HepG2 (cell line): ENCODE results near the gene TPPP2. TPM values are rescaled to one million over a fixed set of nuclear protein-coding genes. Genes with fewer than 3 reads are reported as not detected.

Source experiments
- AGO2 ChIP-seq: fragments of 200-400 bp; formaldehyde crosslinking; optimal IDR thresholded peaks from 2 replicates; pipeline ENCODE3; 2017; ENCODE audit warnings: mild to moderate bottlenecking, low read depth, low read length, moderate library complexity
- ARNTL ChIP-seq: sonication (generic); formaldehyde crosslinking; IDR thresholded peaks from 2 replicates; pipeline ENCODE4 v1.4.0; 2020; ENCODE audit warnings: mild to moderate bottlenecking, missing genetic modification reagents
- ASH2L ChIP-seq: fragments of 300-600, 200-600 bp; sonication (generic); IDR thresholded peaks from 2 replicates; pipeline ENCODE4 v1.7.0; 2017; ENCODE audit warnings: low read depth, mild to moderate bottlenecking, moderate library complexity, mixed read lengths, low read length; ENCODE audit not compliant: insufficient read length
- BRD4 ChIP-seq: sonication (generic); formaldehyde crosslinking; IDR thresholded peaks from 2 replicates; pipeline ENCODE4 v1.4.0; 2020; ENCODE audit warnings: missing genetic modification reagents
- CC2D1A ChIP-seq: sonication (generic); formaldehyde crosslinking; IDR thresholded peaks from 2 replicates; pipeline ENCODE4 v1.8.1; 2023; ENCODE audit warnings: mild to moderate bottlenecking, missing genetic modification reagents
- EZH2 ChIP-seq: conservative IDR thresholded peaks from 2 replicates; pipeline ENCODE4 v1.6.1; 2012; ENCODE audit warnings: mild to moderate bottlenecking, low read depth, low read length, moderate library complexity
- GMEB2 ChIP-seq: IDR thresholded peaks from 2 replicates; pipeline ENCODE4 v1.6.1; 2016; ENCODE audit warnings: missing biosample characterization, missing genetic modification reagents, low read depth
- HNF1A ChIP-seq, 2 experiments: sonication (generic) in 1 of 2; formaldehyde crosslinking in 1 of 2; IDR thresholded peaks; 2 replicates each; pipeline versions ENCODE4 v1.4.0 to v1.6.1; 2016 to 2020; ENCODE audit warnings: borderline replicate concordance in 1 of 2, low read depth in 1 of 2, mild to moderate bottlenecking in 1 of 2, missing genetic modification reagents in 1 of 2
- KDM5B ChIP-seq: sonication (generic); formaldehyde crosslinking; IDR thresholded peaks from 2 replicates; pipeline ENCODE4 v1.4.0; 2020; ENCODE audit warnings: missing genetic modification reagents, mild to moderate bottlenecking, borderline replicate concordance
- MBD4 ChIP-seq: IDR thresholded peaks from 2 replicates; pipeline ENCODE4 v1.6.1; 2012; ENCODE audit warnings: low read length, inconsistent platforms, borderline replicate concordance
- MEIS1 ChIP-seq: sonication (generic); formaldehyde crosslinking; IDR thresholded peaks from 2 replicates; pipeline ENCODE4 v1.9.0; 2021; ENCODE audit warnings: mild to moderate bottlenecking, missing genetic modification reagents, moderate library complexity, borderline replicate concordance
- MIER2 ChIP-seq: IDR thresholded peaks from 2 replicates; pipeline ENCODE4 v1.6.1; 2016; ENCODE audit warnings: missing biosample characterization, missing genetic modification reagents
- NR1H2 ChIP-seq: sonication (generic); formaldehyde crosslinking; IDR thresholded peaks from 2 replicates; pipeline ENCODE4 v1.8.1; 2022; ENCODE audit warnings: low read depth, missing genetic modification reagents, borderline replicate concordance
- PAF1 ChIP-seq: IDR thresholded peaks from 2 replicates; pipeline ENCODE4 v1.6.1; 2016; ENCODE audit warnings: missing genetic modification reagents, missing compliant biosample characterization
- PHB2 ChIP-seq: fragments of 450-650 bp; IDR thresholded peaks from 2 replicates; pipeline ENCODE4 v1.6.1; 2018; ENCODE audit not compliant: partially characterized antibody
- PTBP1 ChIP-seq: fragments of 200-400 bp; formaldehyde crosslinking; IDR thresholded peaks from 2 replicates; pipeline ENCODE4 v1.6.1; 2018; ENCODE audit warnings: low read length, low read depth; ENCODE audit not compliant: poor library complexity, severe bottlenecking
- SAP130 ChIP-seq: IDR thresholded peaks from 2 replicates; pipeline ENCODE4 v1.6.1; 2016; ENCODE audit warnings: low read depth
- TERF1 ChIP-seq: sonication (generic); formaldehyde crosslinking; IDR thresholded peaks from 2 replicates; pipeline ENCODE4 v1.8.0; 2022; ENCODE audit warnings: mild to moderate bottlenecking, missing genetic modification reagents, moderate library complexity
- ZNF12 ChIP-seq: sonication (generic); formaldehyde crosslinking; IDR thresholded peaks from 2 replicates; pipeline ENCODE4 v1.5.0; 2020; ENCODE audit warnings: missing genetic modification reagents
- ZNF251 ChIP-seq: sonication (generic); formaldehyde crosslinking; IDR thresholded peaks from 2 replicates; pipeline ENCODE4 v1.9.0; 2021; ENCODE audit warnings: mild to moderate bottlenecking, missing genetic modification reagents
- ZNF670 ChIP-seq: sonication (generic); formaldehyde crosslinking; IDR thresholded peaks from 2 replicates; pipeline ENCODE4 v1.8.0; 2022; ENCODE audit warnings: mild to moderate bottlenecking, missing genetic modification reagents, borderline replicate concordance
- ZNF75D ChIP-seq: sonication (generic); formaldehyde crosslinking; IDR thresholded peaks from 2 replicates; pipeline ENCODE4 v1.8.1; 2023; ENCODE audit warnings: missing genetic modification reagents, mild to moderate bottlenecking, borderline replicate concordance
- ZNF768 ChIP-seq: sonication (generic); formaldehyde crosslinking; IDR thresholded peaks from 2 replicates; pipeline ENCODE4 v1.4.0; 2020; ENCODE audit warnings: missing genetic modification reagents
- polyA plus RNA-seq, 8 experiments: library from polyadenylated mRNA; depleted of rRNA in 3 of 8; stranded (reverse) in 7 of 8; unstranded in 1 of 8; fragments of >200 nt; fragmentation: Illumina TruSeq in 4 of 8; extraction: Trizol in 4 of 8; gene quantifications; 2 replicates each; pipeline versions ENCODE4 v1.2.1 to v1.2.3, GENCODE V29; 2011 to 2016; ENCODE audit warnings: low read depth in 4 of 8, missing spikeins in 1 of 8, mixed read lengths in 1 of 8; ENCODE audit not compliant: insufficient read depth in 1 of 8
- total RNA-seq, 5 experiments: library from RNA; depleted of rRNA; stranded (reverse); fragments of >200 nt; fragmentation: Illumina TruSeq; extraction: Trizol; gene quantifications; 2 replicates each; pipeline ENCODE4 v1.2.3, GENCODE V29; 2016; ENCODE audit warnings: low read depth in 1 of 5

TPPP2 gene
- total and polyA plus RNA-seq, 2 of the 13 experiments (the other 11 are each of a cell fraction or from before 2014, with no cell fraction given), result 0.58 to 4.2 TPM

GRCh38 chr14:21068521-21069387, 38.7 kb downstream of the TPPP2 start (continued):
- TF ChIP-seq TERF1 (CRISPR knock-in tag) (no peak), KDM5B (CRISPR knock-in tag) (peak; percentile 28), MEIS1 (no peak), SAP130 (CRISPR knock-in tag) (peak; percentile 50), ZNF75D (CRISPR knock-in tag) (no peak), AGO2 (peak; percentile 24), BRD4 (no peak), ASH2L (peak; percentile 59), HNF1A (IDR thresholded peaks at IDR 0.05; ENCODE audit: low read depth) (no peak), HNF1A (CRISPR knock-in tag; IDR thresholded peaks at IDR 0.05; ENCODE audit: borderline replicate concordance) (no peak), MBD4 (no peak), ZNF768 (CRISPR knock-in tag) (no peak; the same call in 1 of the 2 replicates), ZNF670 (CRISPR knock-in tag) (no peak), MIER2 (CRISPR knock-in tag) (0 out of 2 replicates have a peak, but pooled peaks have one; percentile 29), ZNF12 (no peak), ZNF251 (no peak), CC2D1A (CRISPR knock-in tag) (no peak), NR1H2 (CRISPR knock-in tag) (no peak), PHB2 (no peak), PAF1 (CRISPR knock-in tag) (no peak), PTBP1 (no peak), EZH2 (no peak), ARNTL (CRISPR knock-in tag) (0 out of 2 replicates have a peak, but pooled peaks have one; percentile 20), GMEB2 (CRISPR knock-in tag) (no peak)
